Esophagus squamous epithelium (tissue), 4 donors: ENCODE data around the gene ANXA9.

Experiments used
- POLR2A ChIP-seq, 4 donors: fragments of 450-650 bp; IDR thresholded peaks; one replicate each; pipeline ENCODE4 v1.6.1; 2017; ENCODE audit warnings: antibody characterized with exemption in 4 of 4, mild to moderate bottlenecking in 4 of 4, moderate library complexity in 3 of 4
- TF ChIP-seq, protein P1 (sequence below), 6 experiments: fragments of 450-650 bp in 4 of 6; fragments of 200-600 bp in 2 of 6; sonication (generic) in 2 of 6; IDR thresholded peaks; one replicate each; pipeline ENCODE4 v1.5.1; 2016 to 2019; ENCODE audit warnings: antibody characterized with exemption in 6 of 6, mild to moderate bottlenecking in 4 of 6, moderate library complexity in 4 of 6

DNA sequence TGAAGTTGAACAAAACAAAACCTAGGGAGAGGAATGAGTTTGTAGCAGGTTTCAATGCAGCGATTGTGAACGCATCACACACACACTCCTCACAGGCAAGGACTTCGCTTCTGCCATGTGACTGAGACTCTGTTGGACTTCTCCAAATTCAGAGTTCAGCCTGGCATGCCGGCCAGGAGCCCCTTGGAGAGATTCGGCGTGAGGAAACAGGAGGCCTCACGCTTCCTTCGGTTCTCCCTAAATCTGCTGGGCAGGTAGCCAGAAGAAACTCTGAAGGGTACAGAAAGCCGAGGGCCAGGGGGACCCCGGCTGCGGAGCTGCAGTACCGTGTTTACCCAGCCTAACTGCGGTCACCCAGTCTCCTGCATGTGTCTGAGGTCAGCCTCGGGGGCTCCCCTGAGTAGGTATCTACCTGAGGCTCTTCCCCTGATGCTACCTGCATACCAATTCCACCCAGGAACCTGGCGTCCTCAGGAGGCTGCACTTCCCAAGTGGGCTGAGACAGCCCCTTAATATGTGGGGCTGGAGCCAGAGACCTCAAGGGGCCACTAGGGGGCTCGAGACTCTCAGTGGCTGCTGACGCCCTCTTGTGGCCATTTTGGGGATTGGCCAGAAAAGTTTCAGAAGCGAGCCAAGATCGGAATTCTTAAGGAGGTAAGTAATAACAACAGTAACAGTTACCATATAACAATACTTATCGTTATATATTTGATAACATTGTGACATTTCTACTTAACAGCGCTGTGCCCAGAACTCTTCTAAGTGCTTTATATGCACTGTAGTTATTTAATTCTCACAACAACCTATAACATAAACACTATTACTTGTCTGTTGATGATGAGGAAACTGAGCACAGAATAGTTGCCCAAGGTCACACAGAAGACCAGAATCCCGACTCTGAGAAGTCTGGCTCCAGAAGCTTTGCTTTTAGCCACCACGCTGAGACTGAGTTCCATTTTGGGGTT is 2.7 kb upstream of the ANXA9 start:
- TF ChIP-seq, protein P1, sequence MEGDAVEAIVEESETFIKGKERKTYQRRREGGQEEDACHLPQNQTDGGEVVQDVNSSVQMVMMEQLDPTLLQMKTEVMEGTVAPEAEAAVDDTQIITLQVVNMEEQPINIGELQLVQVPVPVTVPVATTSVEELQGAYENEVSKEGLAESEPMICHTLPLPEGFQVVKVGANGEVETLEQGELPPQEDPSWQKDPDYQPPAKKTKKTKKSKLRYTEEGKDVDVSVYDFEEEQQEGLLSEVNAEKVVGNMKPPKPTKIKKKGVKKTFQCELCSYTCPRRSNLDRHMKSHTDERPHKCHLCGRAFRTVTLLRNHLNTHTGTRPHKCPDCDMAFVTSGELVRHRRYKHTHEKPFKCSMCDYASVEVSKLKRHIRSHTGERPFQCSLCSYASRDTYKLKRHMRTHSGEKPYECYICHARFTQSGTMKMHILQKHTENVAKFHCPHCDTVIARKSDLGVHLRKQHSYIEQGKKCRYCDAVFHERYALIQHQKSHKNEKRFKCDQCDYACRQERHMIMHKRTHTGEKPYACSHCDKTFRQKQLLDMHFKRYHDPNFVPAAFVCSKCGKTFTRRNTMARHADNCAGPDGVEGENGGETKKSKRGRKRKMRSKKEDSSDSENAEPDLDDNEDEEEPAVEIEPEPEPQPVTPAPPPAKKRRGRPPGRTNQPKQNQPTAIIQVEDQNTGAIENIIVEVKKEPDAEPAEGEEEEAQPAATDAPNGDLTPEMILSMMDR (IDR thresholded peaks at IDR 0.05) = peak; percentile 96 to 99 (median 98)
- TF ChIP-seq POLR2A (IDR thresholded peaks at IDR 0.05) = no peak
